ENCODE measurements around the gene PFKFB4.

Gene PFKFB4

GRCh38 chr3:48565591-48566400, 9.2 kb upstream of the PFKFB4 start:
- no peak overlapping the region for H3K4me3 ChIP-seq (ENCODE audit: low read depth, low read length)
- DNase-seq (ENCODE audit: low read depth) = no peak
- TF ChIP-seq, protein P1, sequence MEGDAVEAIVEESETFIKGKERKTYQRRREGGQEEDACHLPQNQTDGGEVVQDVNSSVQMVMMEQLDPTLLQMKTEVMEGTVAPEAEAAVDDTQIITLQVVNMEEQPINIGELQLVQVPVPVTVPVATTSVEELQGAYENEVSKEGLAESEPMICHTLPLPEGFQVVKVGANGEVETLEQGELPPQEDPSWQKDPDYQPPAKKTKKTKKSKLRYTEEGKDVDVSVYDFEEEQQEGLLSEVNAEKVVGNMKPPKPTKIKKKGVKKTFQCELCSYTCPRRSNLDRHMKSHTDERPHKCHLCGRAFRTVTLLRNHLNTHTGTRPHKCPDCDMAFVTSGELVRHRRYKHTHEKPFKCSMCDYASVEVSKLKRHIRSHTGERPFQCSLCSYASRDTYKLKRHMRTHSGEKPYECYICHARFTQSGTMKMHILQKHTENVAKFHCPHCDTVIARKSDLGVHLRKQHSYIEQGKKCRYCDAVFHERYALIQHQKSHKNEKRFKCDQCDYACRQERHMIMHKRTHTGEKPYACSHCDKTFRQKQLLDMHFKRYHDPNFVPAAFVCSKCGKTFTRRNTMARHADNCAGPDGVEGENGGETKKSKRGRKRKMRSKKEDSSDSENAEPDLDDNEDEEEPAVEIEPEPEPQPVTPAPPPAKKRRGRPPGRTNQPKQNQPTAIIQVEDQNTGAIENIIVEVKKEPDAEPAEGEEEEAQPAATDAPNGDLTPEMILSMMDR (IDR thresholded peaks at IDR 0.05; ENCODE audit: control insufficient read depth, extremely low read depth, insufficient read depth) = no peak

DNA sequence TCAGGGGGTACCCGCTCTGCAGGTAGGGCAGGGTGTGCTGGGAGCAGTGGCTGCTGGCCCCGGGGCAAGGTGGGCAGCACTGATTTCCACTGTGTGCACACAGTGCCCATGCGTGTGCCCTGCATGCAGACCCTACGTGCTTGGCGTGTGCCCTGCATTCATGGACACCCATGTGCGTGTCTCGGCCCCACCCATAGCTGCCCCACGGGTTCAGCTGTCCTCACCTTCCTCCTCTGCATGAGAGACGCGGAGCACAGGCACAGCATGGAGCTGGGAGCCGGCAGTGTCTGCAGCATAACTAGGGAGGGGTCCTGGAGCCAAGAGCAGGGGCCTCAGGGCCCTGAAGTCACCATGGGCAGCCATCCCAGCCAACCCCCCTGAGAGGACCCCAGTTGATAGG, 8.6 kb upstream of the PFKFB4 start:
- H3K4me3 ChIP-seq (ENCODE audit: low read depth, low read length) = no peak overlapping the region
- no peak for DNase-seq (ENCODE audit: low read depth)
- TF ChIP-seq, protein P1 (IDR thresholded peaks at IDR 0.05; ENCODE audit: control insufficient read depth, extremely low read depth, insufficient read depth) = no peak

- TF ChIP-seq, protein P1 (IDR thresholded peaks at IDR 0.05; ENCODE audit: control insufficient read depth, extremely low read depth, insufficient read depth) = no peak
- no peak overlapping the region for H3K4me3 ChIP-seq (ENCODE audit: low read depth, low read length)
- DNase-seq (ENCODE audit: low read depth) = no peak
Observed at GRCh38 chr3:48564667-48565066, 8.1 kb upstream of the PFKFB4 start.

DNA sequence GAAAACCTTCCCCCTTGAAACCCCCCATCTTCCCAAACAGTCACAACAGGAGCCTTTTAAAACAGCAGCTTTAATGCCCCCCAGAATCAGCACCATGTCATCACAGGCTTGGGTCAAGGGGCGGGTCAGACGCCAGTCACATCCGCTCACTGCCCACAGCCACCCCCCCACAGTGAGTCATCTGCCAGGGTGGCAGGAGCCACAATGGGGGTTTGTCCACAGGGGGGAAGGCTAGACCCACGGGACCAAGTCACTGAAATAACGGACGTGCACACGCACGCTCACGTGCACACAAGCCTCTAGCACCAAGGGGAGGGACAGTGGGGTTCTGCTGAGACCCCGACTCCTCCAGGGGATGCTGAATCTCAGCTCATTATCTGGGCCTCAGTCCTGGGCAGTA, 7.4 kb upstream of the PFKFB4 start:
- TF ChIP-seq, protein P1 (IDR thresholded peaks at IDR 0.05; ENCODE audit: control insufficient read depth, extremely low read depth, insufficient read depth) = no peak
- no peak overlapping the region for H3K4me3 ChIP-seq (ENCODE audit: low read depth, low read length)
- DNase-seq (ENCODE audit: low read depth) = no peak

GRCh38 chr3:48563382-48563918, 6.8 kb upstream of the PFKFB4 start, which contains the start of gene UCN2:
UCN2 (minus strand) TSS chr3:48563781; CDS start chr3:48563124, 657 bp downstream.
- TF ChIP-seq, protein P1 (IDR thresholded peaks at IDR 0.05; ENCODE audit: control insufficient read depth, extremely low read depth, insufficient read depth) = no peak
- DNase-seq (ENCODE audit: low read depth) = no peak

DNA sequence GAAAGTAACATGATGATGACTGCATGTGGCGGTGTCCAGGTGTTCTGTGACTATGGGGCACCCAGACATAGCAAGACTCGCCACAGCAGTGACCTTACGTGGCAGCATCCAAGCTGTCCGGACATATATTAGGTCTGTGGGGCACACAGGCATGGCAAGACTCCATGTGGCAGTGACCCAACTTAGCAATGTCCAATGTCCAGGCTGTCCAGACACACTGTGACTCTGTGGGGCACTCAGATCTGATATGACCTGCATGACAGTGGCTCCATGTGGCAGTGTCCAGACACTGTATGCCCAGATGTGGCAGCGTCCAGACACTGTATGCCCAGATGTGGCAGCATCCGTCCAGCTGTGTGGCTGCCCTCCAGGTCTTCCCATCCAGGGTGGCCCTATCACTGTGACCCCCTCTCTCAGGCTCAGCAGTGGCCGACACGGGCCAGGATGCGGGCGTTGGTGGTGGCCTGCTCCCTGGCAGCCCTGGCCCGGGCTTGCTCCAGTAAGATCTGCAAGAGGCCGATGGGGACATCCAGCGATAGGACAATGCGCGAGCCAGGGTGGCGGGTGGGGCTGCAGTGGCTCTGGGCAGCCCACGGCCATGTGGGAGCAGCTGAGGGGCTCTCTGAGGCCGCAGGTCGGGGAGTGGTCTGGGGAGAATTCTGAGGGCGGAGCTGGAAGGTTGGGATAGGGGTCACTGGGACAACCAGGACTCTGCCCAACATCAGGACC, 5.9 kb upstream of the PFKFB4 start:
- no peak for DNase-seq (ENCODE audit: low read depth)
- no peak overlapping the region for H3K4me3 ChIP-seq (ENCODE audit: low read depth, low read length)
- TF ChIP-seq, protein P1 (IDR thresholded peaks at IDR 0.05; ENCODE audit: control insufficient read depth, extremely low read depth, insufficient read depth) = no peak

More at GRCh38 chr3:48563382-48563918, 6.8 kb upstream of the PFKFB4 start, which contains the start of gene UCN2:
- H3K4me3 ChIP-seq (ENCODE audit: low read depth, low read length) = no peak within 1 kb of the TSS
